GM18868 (cell line): ENCODE data around the gene STX19.

Source experiments
- ATAC-seq: cut with Tn5 transposase; IDR thresholded peaks from one replicate; pipeline ENCODE4 v1.9.1; 2021; ENCODE audit warnings: mild to moderate bottlenecking, moderate library complexity; ENCODE audit not compliant: unreplicated experiment

Gene STX19

DNA sequence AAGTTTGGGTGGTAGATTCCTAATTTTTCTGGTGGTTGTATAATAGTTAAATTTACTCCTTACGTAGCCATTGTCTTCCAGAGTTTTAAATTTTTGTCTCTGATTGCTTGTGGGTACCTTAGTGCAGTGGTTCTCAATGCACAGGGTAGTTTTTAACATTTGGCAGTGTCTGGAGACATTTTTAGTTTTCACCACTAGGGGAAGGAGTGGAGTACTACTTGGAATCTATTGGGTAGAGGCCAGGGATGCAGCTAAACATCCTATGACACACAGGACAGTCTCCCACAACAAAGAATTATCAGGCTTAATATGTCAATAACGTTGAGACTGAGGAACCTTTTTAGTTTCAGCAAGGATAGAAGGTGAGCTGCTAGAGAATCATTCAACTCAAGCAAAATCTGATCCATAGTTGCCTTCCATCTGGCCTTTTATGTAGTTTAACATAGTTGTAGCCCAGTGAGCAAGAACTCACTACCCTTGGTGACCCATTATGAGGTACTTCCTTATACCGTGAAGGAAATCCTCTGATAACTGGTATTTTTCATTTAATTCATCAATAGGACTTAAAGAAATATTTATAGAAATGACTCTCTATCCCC, 8.6 kb upstream of the STX19 start:
- ATAC-seq, result peak; percentile 90

DNA sequence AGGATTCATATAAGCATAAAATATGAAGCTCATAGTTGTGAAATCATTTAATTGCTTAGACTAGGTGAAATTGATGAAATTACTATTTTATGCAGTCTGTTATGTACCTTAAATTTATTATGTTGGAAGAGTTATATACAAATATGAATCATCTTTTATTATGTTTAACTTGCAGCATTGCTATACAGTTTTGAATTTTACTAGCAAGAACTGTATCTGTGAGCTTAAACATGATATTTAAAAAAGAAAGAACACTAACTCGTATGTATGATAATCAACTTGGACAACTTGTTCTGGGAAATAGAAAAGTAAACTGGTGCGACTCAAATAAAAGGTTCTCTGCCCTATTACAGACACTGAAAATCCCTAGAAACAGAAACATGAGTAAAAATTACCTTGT, 1.8 kb downstream of the STX19 start:
- no peak for ATAC-seq

DNA sequence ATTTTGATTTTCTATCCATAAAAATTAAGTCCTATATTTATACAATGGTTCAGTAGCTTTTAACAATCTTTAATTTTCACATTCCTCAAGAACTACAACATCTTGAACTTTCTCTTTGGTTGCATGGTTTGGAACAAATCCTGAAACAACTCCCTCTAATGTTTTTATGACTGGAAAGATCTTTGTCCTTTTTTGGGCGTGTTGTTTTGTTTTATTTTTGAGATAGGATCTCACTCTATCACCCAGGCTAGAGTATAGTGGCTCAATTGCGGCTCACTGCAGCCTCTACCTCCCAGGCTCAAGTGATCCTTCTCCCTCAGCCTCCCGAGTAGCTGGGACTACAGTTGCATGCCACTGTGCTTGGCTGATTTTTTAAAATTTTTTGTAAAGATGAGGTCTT, 4.0 kb downstream of the STX19 start:
- no peak for ATAC-seq

- ATAC-seq, result no peak
Observed at GRCh38 chr3:94020293-94020692, 8.1 kb downstream of the STX19 start.

- ATAC-seq, result no peak
Observed at GRCh38 chr3:94019659-94020058, 8.7 kb downstream of the STX19 start.

DNA sequence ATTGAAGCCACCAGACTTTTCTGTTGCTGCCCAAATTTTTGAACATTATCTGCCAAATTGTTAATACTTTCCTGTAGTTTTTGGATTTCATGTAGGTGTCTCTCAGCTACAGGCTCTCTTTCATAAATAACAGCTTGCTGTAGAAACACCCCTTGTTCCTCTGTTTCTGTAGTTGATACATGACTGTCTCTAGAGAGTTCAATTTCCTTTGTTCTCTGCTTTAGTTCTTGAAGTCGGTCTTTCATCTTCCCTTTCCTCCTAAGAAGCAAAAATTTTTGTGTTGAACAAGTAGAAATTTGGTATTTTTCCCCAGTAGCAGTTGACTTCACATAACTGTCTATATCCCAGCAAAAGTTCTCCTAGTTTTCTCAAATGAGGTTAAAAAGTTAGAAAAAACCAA, 13.4 kb downstream of the STX19 start:
- no peak for ATAC-seq

DNA sequence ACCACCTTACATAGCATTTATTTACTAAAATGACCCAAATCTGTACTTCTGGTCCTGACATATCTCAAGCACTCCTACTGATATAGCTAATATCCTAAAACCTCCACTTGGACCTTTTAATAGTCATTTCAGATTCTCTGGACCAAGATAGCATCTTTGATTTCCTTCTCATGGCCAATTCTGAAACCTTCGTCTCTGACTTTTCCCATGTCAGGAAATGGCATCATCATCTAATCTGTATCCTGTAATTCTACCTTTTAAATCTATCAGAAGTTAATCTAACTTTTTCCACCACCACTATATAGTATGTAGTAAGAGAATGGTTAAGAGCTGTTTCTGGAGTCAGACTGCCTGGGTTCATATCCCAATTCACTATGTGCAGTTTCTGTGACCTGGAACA, 16.2 kb downstream of the STX19 start:
- no peak for ATAC-seq

GRCh38 chr3:94011233-94011711, 17.1 kb downstream of the STX19 start:
- no peak for ATAC-seq

GRCh38 chr3:94009608-94010007, 18.8 kb downstream of the STX19 start:
- no peak for ATAC-seq

DNA sequence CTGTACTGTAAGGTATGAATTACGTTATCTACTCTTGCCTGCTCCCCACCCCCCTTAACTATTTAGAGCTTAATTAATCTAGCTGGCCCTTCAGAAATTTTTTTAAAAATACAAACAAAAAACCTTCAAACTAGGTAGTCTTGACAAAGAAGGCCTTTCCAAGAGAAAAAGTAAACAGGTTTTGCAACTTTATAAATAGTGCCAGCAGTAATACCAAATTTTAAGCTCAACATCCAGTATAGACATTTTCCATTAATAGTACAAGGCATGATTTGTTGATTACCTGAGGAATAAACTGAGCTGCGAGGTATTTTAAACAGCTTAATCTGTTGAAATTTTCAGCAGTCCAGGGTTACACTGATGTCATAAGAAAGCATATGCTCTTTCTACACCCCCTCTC, 20.1 kb downstream of the STX19 start:
- no peak for ATAC-seq

DNA sequence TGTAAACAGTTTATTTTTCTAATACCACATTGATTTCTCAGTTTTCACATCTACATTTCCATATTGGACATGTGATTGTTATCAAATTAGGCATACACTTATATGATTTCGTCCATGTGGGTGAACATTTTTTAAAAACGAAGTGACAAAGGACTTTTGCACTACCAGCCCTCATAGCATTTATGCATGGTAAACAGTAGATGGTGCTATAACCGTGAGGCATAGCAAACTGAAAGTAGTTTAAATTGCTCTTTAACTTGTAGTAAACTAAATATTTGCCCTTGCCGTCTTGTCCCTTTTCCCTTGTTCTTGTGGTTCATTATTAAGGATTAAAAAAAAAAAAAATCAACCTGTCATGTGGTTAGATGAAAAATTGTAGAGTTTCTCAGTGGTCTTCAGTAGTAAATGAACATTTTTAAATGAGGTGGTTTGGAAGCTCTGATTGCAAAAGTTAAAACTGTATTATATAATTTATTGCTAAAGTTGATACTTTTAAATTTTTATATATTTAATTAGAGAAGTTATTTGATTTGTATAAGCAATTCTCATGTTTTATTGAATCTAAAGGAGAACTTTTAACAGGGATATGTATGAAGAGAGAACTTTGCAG, 24.0 kb downstream of the STX19 start:
- peak; percentile 93 for ATAC-seq

- ATAC-seq, result no peak
Observed at GRCh38 chr3:94001827-94002495, 26.4 kb downstream of the STX19 start.

GRCh38 chr3:94001191-94001590, 27.2 kb downstream of the STX19 start:
- no peak for ATAC-seq

DNA sequence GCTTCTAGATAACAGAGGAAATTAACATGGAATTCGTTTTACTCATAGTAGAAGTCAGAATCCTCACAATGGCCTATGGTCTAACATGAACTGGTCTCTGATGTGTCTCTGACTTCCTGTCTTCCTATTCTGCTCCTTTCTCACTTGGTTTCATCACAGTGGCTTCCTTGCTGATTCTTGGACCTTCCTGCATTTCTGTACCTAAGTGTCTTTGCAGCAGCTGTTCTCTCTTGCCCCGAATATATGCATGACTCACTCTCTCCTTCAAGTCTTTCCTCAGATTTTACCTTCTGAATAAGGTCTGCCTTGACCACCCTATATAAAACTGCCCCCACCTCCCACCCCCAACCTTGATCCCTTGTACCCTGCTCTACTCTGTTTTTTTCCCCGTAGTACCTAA, 34.3 kb downstream of the STX19 start:
- no peak for ATAC-seq

DNA sequence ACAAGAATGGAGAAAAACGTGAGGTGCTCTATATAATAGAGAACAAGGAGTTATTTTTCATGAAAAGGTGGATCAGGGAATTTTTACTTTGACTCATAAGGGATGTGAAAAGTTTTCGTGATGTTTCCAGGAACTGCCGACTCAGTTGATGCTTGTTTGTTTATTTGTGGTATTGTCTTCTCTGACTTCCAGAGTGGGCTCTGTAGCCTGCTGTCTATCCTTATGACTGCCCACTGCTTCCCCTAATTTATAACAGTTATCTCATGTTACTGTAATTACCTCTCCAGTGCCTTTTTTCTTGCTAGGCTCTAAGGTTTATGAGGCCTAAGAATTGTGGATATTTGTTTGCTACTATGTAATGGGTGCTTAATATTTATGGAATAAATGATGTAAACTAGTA, 36.2 kb downstream of the STX19 start:
- ATAC-seq, result no peak

- ATAC-seq, result no peak
Observed at GRCh38 chr3:93991631-93992030, 36.8 kb downstream of the STX19 start.

GRCh38 chr3:93989241-93989640, 39.2 kb downstream of the STX19 start:
- ATAC-seq, result no peak

- no peak for ATAC-seq
Observed at GRCh38 chr3:93988764-93989163, 39.6 kb downstream of the STX19 start.

DNA sequence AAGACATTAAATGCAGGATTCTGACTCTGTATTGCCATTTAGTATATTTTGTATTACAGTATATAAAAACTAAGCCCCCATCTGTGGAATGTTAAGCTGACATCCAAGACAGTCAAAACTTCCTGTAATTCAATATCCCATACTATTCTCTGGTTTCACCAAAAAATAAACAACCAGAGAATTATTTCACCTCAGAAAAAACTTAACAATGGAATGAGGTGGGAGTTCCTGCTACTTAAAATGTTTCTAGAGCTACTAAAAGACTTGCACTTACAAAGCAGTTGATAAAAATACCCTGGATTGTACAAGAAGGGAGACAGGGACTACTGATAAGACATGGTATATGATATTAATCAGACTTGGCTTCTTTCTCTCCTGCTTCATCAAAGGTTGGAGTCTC, 40.1 kb downstream of the STX19 start:
- ATAC-seq, result no peak

DNA sequence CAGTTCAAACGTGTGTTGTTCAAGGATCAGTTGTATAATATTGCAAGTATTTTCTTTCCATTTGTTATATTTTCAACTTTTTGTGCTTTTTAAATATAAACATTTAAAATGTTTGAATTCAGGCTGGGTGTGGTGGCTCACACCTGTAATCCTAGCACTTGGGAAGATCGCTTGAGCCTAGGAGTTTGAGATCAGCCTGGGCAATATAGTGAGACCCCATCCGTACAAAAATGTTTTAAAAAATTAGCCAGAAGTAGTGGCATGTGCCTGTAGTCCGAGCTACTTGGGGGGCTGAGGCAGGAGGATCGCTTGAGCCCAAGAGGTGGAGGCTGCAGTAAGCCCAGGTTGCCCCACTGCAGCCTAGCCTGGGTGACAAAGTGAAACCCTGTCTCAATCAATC, 43.8 kb downstream of the STX19 start:
- ATAC-seq, result no peak

DNA sequence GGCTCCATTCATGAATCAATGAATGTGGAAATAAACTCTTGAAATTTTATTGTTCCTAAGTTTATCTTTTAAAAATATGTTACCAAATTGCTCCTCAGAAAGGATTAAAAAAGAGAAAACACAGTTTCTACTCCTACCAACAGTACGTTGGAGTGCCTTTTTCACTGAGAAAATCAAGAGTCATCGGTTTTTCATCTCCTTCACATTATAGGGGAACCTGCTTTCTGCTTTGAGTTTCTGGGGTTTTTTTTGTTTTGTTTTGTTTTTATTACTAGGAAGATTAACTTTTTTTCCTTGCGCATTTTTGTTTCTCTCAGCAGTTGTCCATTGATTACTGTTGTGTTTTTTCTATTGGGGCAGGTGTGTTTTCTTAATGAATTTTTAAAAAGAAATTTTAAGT, 45.0 kb downstream of the STX19 start:
- no peak for ATAC-seq

DNA sequence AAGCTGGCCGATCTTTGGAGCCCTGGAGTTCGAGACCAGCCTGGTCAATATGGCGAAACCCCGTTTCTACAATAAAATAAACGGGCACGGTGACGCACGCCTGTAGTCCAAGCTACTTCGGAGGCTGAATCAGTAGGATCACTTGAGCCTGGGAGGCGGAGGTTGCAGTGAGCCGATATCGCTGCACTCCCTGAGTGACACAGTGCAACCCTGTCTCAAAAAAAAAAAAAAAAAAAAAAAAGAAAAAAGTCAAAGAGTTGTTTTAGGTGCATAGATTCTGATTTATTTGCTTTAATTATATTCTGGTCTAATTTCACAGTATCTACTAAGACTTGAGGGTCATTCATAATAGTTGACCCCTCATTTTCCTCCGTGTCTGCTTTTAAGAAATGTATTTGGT, 46.7 kb downstream of the STX19 start:
- no peak for ATAC-seq
